Iris pigment epithelial cell (primary cell): ENCODE data around the gene MAGI1.
A peak's percentile ranks its signal among the peaks of the same experiment; 100 is the strongest.

Source experiments
- DNase-seq: peaks from one replicate; pipeline ENCODE4 v3.0.0-alpha.2; 2011; ENCODE audit warnings: low read depth

The MAGI1 gene

GRCh38 chr3:65748326-65748725 is 290.4 kb downstream of the MAGI1 start:
- DNase-seq, result no peak

GRCh38 chr3:65746848-65747247 is 291.9 kb downstream of the MAGI1 start:
- DNase-seq, result no peak

- DNase-seq, result no peak
These were observed 293.4 kb downstream of the MAGI1 start for GRCh38 chr3:65745306-65745705.

GRCh38 chr3:65742914-65743313 is 295.8 kb downstream of the MAGI1 start:
- peak; percentile 68 for DNase-seq

- no peak for DNase-seq
These were observed 297.2 kb downstream of the MAGI1 start for GRCh38 chr3:65741540-65741939.

GRCh38 chr3:65739901-65740541 is 298.7 kb downstream of the MAGI1 start:
- DNase-seq, result no peak

- DNase-seq, result no peak
These were observed 303.9 kb downstream of the MAGI1 start for GRCh38 chr3:65734792-65735191.

- no peak for DNase-seq
These were observed 304.3 kb downstream of the MAGI1 start for GRCh38 chr3:65734382-65734781.

GRCh38 chr3:65733459-65733858 is 305.3 kb downstream of the MAGI1 start:
- no peak for DNase-seq

- DNase-seq, result peak; percentile 64
These were observed 306.4 kb downstream of the MAGI1 start for GRCh38 chr3:65732051-65732935.

- no peak for DNase-seq
These were observed 308.3 kb downstream of the MAGI1 start for GRCh38 chr3:65730449-65730848.

GRCh38 chr3:65729973-65730372 is 308.7 kb downstream of the MAGI1 start:
- peak; percentile 18 for DNase-seq

- peak; percentile 82 for DNase-seq
These were observed 309.2 kb downstream of the MAGI1 start for GRCh38 chr3:65729555-65729954.

GRCh38 chr3:65728138-65728537 is 310.6 kb downstream of the MAGI1 start:
- DNase-seq, result no peak

GRCh38 chr3:65723985-65724384 is 314.7 kb downstream of the MAGI1 start:
- no peak for DNase-seq

GRCh38 chr3:65723011-65723410 is 315.7 kb downstream of the MAGI1 start:
- no peak for DNase-seq

GRCh38 chr3:65720989-65721737 is 317.6 kb downstream of the MAGI1 start:
- DNase-seq, result no peak

- peak; percentile 13 for DNase-seq
These were observed 319.1 kb downstream of the MAGI1 start for GRCh38 chr3:65719639-65720038.

- DNase-seq, result no peak
These were observed 320.9 kb downstream of the MAGI1 start for GRCh38 chr3:65717676-65718346.

- DNase-seq, result no peak
These were observed 322.5 kb downstream of the MAGI1 start for GRCh38 chr3:65716071-65716751.

GRCh38 chr3:65714134-65714533 is 324.6 kb downstream of the MAGI1 start:
- peak; percentile 87 for DNase-seq

- DNase-seq, result peak; percentile 81
These were observed 325.7 kb downstream of the MAGI1 start for GRCh38 chr3:65713016-65713415.
